LNCaP clone FGC (cell line): ENCODE data around the gene SULF2.

Experiments used
- DNase-seq: peaks from one replicate; pipeline ENCODE4 v3.0.0-alpha.2; 2011; ENCODE audit warnings: low read depth
- H3K4me3 ChIP-seq: 2 replicates; pipeline ENCODE4 v1.5.1; 2011; ENCODE audit warnings: mild to moderate bottlenecking, low read depth, low read length, control low read depth
- TF ChIP-seq, protein P1 (sequence below): IDR thresholded peaks from 2 replicates; pipeline ENCODE4 v1.5.1; 2012; ENCODE audit warnings: mild to moderate bottlenecking; ENCODE audit not compliant: control insufficient read depth, insufficient read depth; ENCODE audit errors: extremely low read depth

The SULF2 gene

DNA sequence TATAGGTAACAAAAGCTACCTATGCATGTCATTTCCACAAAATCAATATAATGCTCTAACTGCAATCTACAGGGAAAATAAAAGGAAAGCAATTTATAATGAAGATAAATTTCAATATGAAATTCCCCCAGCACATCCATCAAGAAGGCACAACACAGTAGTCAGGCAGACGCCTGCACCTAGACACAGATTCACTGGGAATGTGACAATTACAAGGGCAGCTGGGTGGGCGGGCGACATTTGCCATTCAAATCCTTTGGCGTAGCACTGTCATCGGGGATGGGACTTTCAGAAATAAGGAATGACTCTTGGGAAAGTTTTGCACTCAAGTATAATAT lies 60.4 kb downstream of the SULF2 start:
- no peak for DNase-seq
- TF ChIP-seq, protein P1, sequence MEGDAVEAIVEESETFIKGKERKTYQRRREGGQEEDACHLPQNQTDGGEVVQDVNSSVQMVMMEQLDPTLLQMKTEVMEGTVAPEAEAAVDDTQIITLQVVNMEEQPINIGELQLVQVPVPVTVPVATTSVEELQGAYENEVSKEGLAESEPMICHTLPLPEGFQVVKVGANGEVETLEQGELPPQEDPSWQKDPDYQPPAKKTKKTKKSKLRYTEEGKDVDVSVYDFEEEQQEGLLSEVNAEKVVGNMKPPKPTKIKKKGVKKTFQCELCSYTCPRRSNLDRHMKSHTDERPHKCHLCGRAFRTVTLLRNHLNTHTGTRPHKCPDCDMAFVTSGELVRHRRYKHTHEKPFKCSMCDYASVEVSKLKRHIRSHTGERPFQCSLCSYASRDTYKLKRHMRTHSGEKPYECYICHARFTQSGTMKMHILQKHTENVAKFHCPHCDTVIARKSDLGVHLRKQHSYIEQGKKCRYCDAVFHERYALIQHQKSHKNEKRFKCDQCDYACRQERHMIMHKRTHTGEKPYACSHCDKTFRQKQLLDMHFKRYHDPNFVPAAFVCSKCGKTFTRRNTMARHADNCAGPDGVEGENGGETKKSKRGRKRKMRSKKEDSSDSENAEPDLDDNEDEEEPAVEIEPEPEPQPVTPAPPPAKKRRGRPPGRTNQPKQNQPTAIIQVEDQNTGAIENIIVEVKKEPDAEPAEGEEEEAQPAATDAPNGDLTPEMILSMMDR, result no peak
- no peak overlapping the region for H3K4me3 ChIP-seq

- H3K4me3 ChIP-seq, result no peak overlapping the region
- TF ChIP-seq, protein P1, result no peak
- no peak for DNase-seq
These were observed 60.9 kb downstream of the SULF2 start for GRCh38 chr20:47724396-47724795.

DNA sequence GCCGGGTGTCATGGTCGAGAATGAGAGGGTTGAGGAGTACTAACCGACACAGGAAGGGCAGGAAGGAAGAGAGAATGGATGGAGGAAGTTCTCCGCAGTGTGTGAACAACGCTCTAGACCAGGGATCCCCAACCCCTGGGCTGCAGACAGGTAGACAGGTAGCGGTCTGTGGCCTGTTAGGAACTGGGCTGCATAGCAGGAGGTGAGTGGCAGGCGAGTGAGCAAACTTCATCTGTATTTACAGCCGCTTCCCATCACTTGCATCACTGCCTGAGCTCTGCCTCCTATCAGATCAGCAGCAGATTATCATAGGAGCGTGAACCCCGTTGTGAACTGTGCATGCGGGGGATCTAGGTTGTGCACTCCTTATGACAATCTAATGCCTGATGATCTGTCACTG lies 62.0 kb downstream of the SULF2 start:
- H3K4me3 ChIP-seq, result no peak overlapping the region
- TF ChIP-seq, protein P1, result no peak
- DNase-seq, result no peak

- no peak overlapping the region for H3K4me3 ChIP-seq
- DNase-seq, result no peak
- TF ChIP-seq, protein P1, result no peak
These were observed 64.4 kb downstream of the SULF2 start for GRCh38 chr20:47720636-47721427.

DNA sequence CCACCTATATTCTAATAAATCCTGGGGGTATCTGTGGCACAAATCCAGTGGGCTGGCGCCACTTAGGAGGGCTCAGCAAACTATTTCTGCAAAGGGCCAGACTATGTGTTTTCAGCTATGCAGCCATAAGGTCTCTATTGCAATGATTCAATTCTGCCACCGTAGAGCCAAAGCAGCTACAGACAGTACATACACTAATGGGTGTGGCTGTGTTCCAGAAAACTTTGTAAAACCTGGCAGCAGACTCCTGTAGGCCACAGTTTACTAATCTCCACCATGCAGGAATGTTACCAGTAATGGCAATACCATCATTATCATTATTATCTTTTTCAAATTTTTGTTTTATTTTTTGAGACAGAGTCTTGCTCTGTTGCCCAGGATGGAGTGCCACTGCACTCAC lies 65.7 kb downstream of the SULF2 start:
- TF ChIP-seq, protein P1, result no peak
- DNase-seq, result no peak
- H3K4me3 ChIP-seq, result no peak overlapping the region

- TF ChIP-seq, protein P1, result no peak
- no peak overlapping the region for H3K4me3 ChIP-seq
These were observed 66.1 kb downstream of the SULF2 start for GRCh38 chr20:47719211-47719610.

GRCh38 chr20:47718398-47718797 lies 66.9 kb downstream of the SULF2 start:
- no peak overlapping the region for H3K4me3 ChIP-seq
- TF ChIP-seq, protein P1, result no peak
- no peak for DNase-seq

More at GRCh38 chr20:47719211-47719610, 66.1 kb downstream of the SULF2 start:
- DNase-seq, result no peak
